Adrenal gland (tissue), 5 donors: ENCODE measurements around the gene NAPA.

ENCODE experiments used
- POLR2A ChIP-seq, 2 donors: fragments of 450-650 bp; IDR thresholded peaks; one replicate each; pipeline ENCODE4 v1.6.1; 2017; ENCODE audit warnings: antibody characterized with exemption in 2 of 2, mild to moderate bottlenecking in 2 of 2, moderate library complexity in 1 of 2
- TF ChIP-seq, protein P1 (sequence below), 6 experiments: fragments of 450-650 bp in 4 of 6; fragments of 200-600 bp in 2 of 6; sonication (generic) in 1 of 6; IDR thresholded peaks; 1 replicate in 5 of 6; 2 replicates in 1 of 6; pipeline versions ENCODE4 v1.5.1 to v1.8.0; 2016 to 2021; ENCODE audit warnings: antibody characterized with exemption in 6 of 6, mild to moderate bottlenecking in 2 of 6, moderate library complexity in 1 of 6
- donor health status: DM: no; HTN: no; CAD: no.

DNA sequence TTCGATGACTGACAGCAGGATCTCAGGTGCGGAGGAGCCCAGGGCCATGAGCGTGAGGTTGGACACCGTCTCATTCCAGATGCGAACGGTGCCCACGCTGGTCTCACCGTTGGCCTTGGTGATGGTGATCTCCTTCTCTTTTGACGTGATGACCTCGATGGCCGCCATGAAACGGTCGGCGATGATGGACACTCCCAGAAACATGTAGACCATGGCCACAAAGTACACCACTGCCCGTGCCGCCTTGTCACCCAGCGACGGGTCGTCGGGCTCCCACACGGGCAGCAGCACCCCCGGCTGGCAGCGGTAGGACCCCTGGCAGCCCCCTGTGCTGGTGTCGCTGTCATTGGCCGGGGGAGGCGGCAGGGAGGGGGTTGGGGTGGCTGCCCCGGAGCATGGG, 48.9 kb downstream of the NAPA start:
- TF ChIP-seq, protein P1, sequence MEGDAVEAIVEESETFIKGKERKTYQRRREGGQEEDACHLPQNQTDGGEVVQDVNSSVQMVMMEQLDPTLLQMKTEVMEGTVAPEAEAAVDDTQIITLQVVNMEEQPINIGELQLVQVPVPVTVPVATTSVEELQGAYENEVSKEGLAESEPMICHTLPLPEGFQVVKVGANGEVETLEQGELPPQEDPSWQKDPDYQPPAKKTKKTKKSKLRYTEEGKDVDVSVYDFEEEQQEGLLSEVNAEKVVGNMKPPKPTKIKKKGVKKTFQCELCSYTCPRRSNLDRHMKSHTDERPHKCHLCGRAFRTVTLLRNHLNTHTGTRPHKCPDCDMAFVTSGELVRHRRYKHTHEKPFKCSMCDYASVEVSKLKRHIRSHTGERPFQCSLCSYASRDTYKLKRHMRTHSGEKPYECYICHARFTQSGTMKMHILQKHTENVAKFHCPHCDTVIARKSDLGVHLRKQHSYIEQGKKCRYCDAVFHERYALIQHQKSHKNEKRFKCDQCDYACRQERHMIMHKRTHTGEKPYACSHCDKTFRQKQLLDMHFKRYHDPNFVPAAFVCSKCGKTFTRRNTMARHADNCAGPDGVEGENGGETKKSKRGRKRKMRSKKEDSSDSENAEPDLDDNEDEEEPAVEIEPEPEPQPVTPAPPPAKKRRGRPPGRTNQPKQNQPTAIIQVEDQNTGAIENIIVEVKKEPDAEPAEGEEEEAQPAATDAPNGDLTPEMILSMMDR (IDR thresholded peaks at IDR 0.05) = no peak
- no peak for TF ChIP-seq POLR2A (IDR thresholded peaks at IDR 0.05)
